NOMO-1 treated with dmso at 0.1 percent for 144 hours (cell line): ENCODE data around the gene NEO1.

Source experiments
- DNase-seq: peaks from one replicate; lab custom pipeline; 2025; ENCODE audit not compliant: unreplicated experiment; lab: John Stamatoyannopoulos, UW

The NEO1 gene

GRCh38 chr15:73326157-73326556 lies 273.9 kb downstream of the NEO1 start:
- no peak for DNase-seq

- no peak for DNase-seq
Observed at GRCh38 chr15:73328149-73328820, 276.0 kb downstream of the NEO1 start.

GRCh38 chr15:73328981-73329380 lies 276.7 kb downstream of the NEO1 start:
- no peak for DNase-seq

- DNase-seq = no peak
Observed at GRCh38 chr15:73329501-73330200, 277.4 kb downstream of the NEO1 start.

- DNase-seq = no peak
Observed at GRCh38 chr15:73330206-73331051, 278.2 kb downstream of the NEO1 start.

GRCh38 chr15:73331501-73331900 lies 279.2 kb downstream of the NEO1 start:
- no peak for DNase-seq

- no peak for DNase-seq
Observed at GRCh38 chr15:73331991-73332925, 280.0 kb downstream of the NEO1 start.

GRCh38 chr15:73333001-73333400 lies 280.7 kb downstream of the NEO1 start:
- no peak for DNase-seq

GRCh38 chr15:73334086-73334485 lies 281.8 kb downstream of the NEO1 start:
- DNase-seq = no peak

- DNase-seq = no peak
Observed at GRCh38 chr15:73335026-73335425, 282.8 kb downstream of the NEO1 start.

- no peak for DNase-seq
Observed at GRCh38 chr15:73335471-73335870, 283.2 kb downstream of the NEO1 start.

GRCh38 chr15:73336756-73337155 lies 284.5 kb downstream of the NEO1 start:
- DNase-seq = no peak

- DNase-seq = no peak
Observed at GRCh38 chr15:73337187-73337586, 284.9 kb downstream of the NEO1 start.

GRCh38 chr15:73338058-73338457 lies 285.8 kb downstream of the NEO1 start:
- no peak for DNase-seq

GRCh38 chr15:73338606-73339374 lies 286.5 kb downstream of the NEO1 start:
- no peak for DNase-seq

- no peak for DNase-seq
Observed at GRCh38 chr15:73340502-73341192, 288.4 kb downstream of the NEO1 start.

GRCh38 chr15:73341886-73342600 lies 289.8 kb downstream of the NEO1 start:
- no peak for DNase-seq

- no peak for DNase-seq
Observed at GRCh38 chr15:73344056-73344455, 291.8 kb downstream of the NEO1 start.

GRCh38 chr15:73345658-73346057 lies 293.4 kb downstream of the NEO1 start:
- no peak for DNase-seq
